H1 (cell line): ENCODE results near the gene LTBP3. TPM values are rescaled to one million over a fixed set of nuclear protein-coding genes. Genes with fewer than 3 reads are reported as not detected.

Source experiments
- ATF3 ChIP-seq: IDR thresholded peaks from 2 replicates; pipeline ENCODE4 v1.6.1; 2011; ENCODE audit warnings: low read depth, mild to moderate bottlenecking, low read length; ENCODE audit not compliant: insufficient read depth
- E2F6 ChIP-seq: IDR thresholded peaks from 2 replicates; pipeline ENCODE4 v1.6.1; 2012; ENCODE audit warnings: inconsistent platforms
- HDAC6 ChIP-seq: IDR thresholded peaks from one replicate; pipeline ENCODE4 v1.7.1; 2012; ENCODE audit warnings: low read depth, mild to moderate bottlenecking, inconsistent platforms, low read length, moderate library complexity
- NANOG ChIP-seq: IDR thresholded peaks from 2 replicates; pipeline ENCODE4 v1.6.1; 2011; ENCODE audit warnings: low read length, low read depth, mild to moderate bottlenecking, inconsistent platforms; ENCODE audit not compliant: insufficient read depth, poor library complexity, severe bottlenecking
- SUZ12 ChIP-seq: fragments of 200-600 bp; sonication (generic); IDR thresholded peaks from 2 replicates; pipeline ENCODE4 v1.6.1; 2012; ENCODE audit warnings: mild to moderate bottlenecking, inconsistent platforms, low read length, moderate library complexity, mixed read lengths
- polyA plus RNA-seq, 7 experiments: library from polyadenylated mRNA; depleted of rRNA in 3 of 7; stranded (reverse) in 5 of 7; unstranded in 2 of 7; fragments of >200 nt in 5 of 7; fragments of 200-250 nt in 2 of 7; gene quantifications; 1 replicate in 5 of 7; 2 replicates in 1 of 7; 4 replicates in 1 of 7; pipeline versions ENCODE4 v1.2.1 to v1.2.3, GENCODE V29; 2011 to 2013; ENCODE audit warnings: missing spikeins in 2 of 7, mixed read lengths in 2 of 7
- total RNA-seq: library from RNA; stranded (reverse); fragmentation: NEBNext Ultra II Directional; extraction: Animal tissue kit (Norgen Biotek cat#: 25700); gene quantifications from 2 replicates; pipeline ENCODE4 v1.2.1, GENCODE V29; 2021

LTBP3 gene
- total and polyA plus RNA-seq, 2 of the 8 experiments (the other 6 are each of a cell fraction or from before 2014, with no cell fraction given) = 12.8 to 17.8 TPM

- TF ChIP-seq HDAC6 (no peak), E2F6 (no peak), ATF3 (no peak), SUZ12 (peak; percentile 76), NANOG (no peak)
Measured at GRCh38 chr11:65591939-65592857, 34.0 kb upstream of the LTBP3 start (continued).
